Adrenal gland (tissue), 12 donors: ENCODE measurements around the gene P3H3. TPM values are rescaled to one million over a fixed set of nuclear protein-coding genes. Genes with fewer than 3 reads are reported as not detected.
A peak's percentile ranks its signal among the peaks of the same experiment; 100 is the strongest.

Source experiments
- DNase-seq, 7 donors: peaks; one replicate each; pipeline ENCODE4 v3.0.0-alpha.2; 2019 to 2020
- H3K27ac ChIP-seq, 5 donors: fragments of 200-600 bp; sonication (generic) in 4 of 5; 1 replicate in 3 of 5; 2 replicates in 2 of 5; pipeline versions ENCODE4 v1.5.1 to v1.8.0; 2016 to 2020; ENCODE audit warnings: mild to moderate bottlenecking in 1 of 5
- H3K27me3 ChIP-seq: fragments of 200-600 bp; 2 replicates; pipeline ENCODE4 v1.8.0; 2021
- H3K36me3 ChIP-seq, 2 donors: fragments of 200-600 bp; replicated peaks in 1 of 2; 1 replicate in 1 of 2; 2 replicates in 1 of 2; pipeline versions ENCODE4 v1.5.1 to v1.8.0; 2018 to 2022
- H3K4me1 ChIP-seq, 2 donors: fragments of 200-600 bp; replicated peaks in 1 of 2; 1 replicate in 1 of 2; 2 replicates in 1 of 2; pipeline versions ENCODE4 v1.5.1 to v1.8.0; 2018 to 2021
- H3K4me3 ChIP-seq, 4 donors: fragments of 200-600 bp; sonication (generic) in 3 of 4; one replicate each; pipeline ENCODE4 v1.5.1; 2016 to 2018
- H3K9me3 ChIP-seq, 3 donors: fragments of 200-600 bp; sonication (generic) in 1 of 3; replicated peaks in 1 of 3; 1 replicate in 2 of 3; 2 replicates in 1 of 3; pipeline versions ENCODE4 v1.5.1 to v1.8.0; 2016 to 2021
- CTCF ChIP-seq, 6 experiments: fragments of 450-650 bp in 4 of 6; fragments of 200-600 bp in 2 of 6; sonication (generic) in 1 of 6; IDR thresholded peaks; 1 replicate in 5 of 6; 2 replicates in 1 of 6; pipeline versions ENCODE4 v1.5.1 to v1.8.0; 2016 to 2021; ENCODE audit warnings: antibody characterized with exemption in 6 of 6, mild to moderate bottlenecking in 2 of 6, moderate library complexity in 1 of 6
- POLR2A ChIP-seq, 2 donors: fragments of 450-650 bp; IDR thresholded peaks; one replicate each; pipeline ENCODE4 v1.6.1; 2017; ENCODE audit warnings: antibody characterized with exemption in 2 of 2, mild to moderate bottlenecking in 2 of 2, moderate library complexity in 1 of 2
- WGBS, 4 donors: extraction: QIAGEN DNeasy Blood & Tissue Kit in 2 of 4; methylation state at CpG; one replicate each; pipeline versions ENCODE4 v1.1.5 to v1.1.7; 2013 to 2017; 5-methylcytosine and 5-hydroxymethylcytosine counted together
- intact Hi-C, 2 donors: fragments of 100-400 bp; cut with DNase I; formaldehyde crosslinking; loops; one replicate each; pipeline versions ENCODE4 v1.14.1 to v1.15.0; 2022 to 2023
- polyA plus RNA-seq, 3 donors: library from polyadenylated mRNA; stranded (reverse); fragments of 200-250 nt in 2 of 3; fragments of 350-450 nt in 1 of 3; fragmentation: Illumina TruSeq in 1 of 3; extraction: RNeasy Lipid Tissue Mini Kit (QIAGEN cat#74804) in 1 of 3; gene quantifications; one replicate each; pipeline ENCODE4 v1.2.3, GENCODE V29; 2013 to 2014
- total RNA-seq, 9 donors: library from RNA; depleted of rRNA in 4 of 9; stranded (reverse); fragments of >200 nt in 4 of 9; fragments of 120-200 nt in 1 of 9; fragmentation: NEBNext Ultra II Directional in 1 of 9; extraction: Animal tissue kit (Norgen Biotek cat#: 25700) in 1 of 9; gene quantifications; one replicate each; pipeline versions ENCODE4 v1.1.0 to v1.2.4, GENCODE V29; 2013 to 2023
- donor health status: healthy with polysubstance abuse.
- donor health status: Bipolar disorder and iron deficiency.
- donor health status: DM: yes; HTN: yes; CAD: no.
- donor health status: DM: no; HTN: no; CAD: no.
- donor health status: DM: no; HTN: no; CAD: no.
- donor health status: DM: yes; HTN: yes; CAD: no.

Gene P3H3
- total and polyA plus RNA-seq, 12 donors = 2.6 to 58.1 (median 15.8) TPM

- H3K27ac ChIP-seq = peak overlapping the region in 3 of 5 donors; percentile 84 to 98 (median 95)
- no peak for TF ChIP-seq POLR2A (IDR thresholded peaks at IDR 0.05)
- TF ChIP-seq CTCF (IDR thresholded peaks at IDR 0.05) = no peak
- intact Hi-C loops = no loop called here
- peak overlapping the region in 1 of 4 donors; percentile 63 for H3K4me3 ChIP-seq
- H3K9me3 ChIP-seq = no peaks in the 10 kb centered on the region
- DNase-seq = peak in 3 of 7 donors; percentile 84 to 91 (median 88)
- H3K36me3 ChIP-seq = peaks cover 0 to 7% of the 10 kb centered on the region in 2 donors
- 19 to 46% (median 35%) methylated on average over 4 to 16 of the region's 16 CpGs for WGBS, 4 donors
- H3K4me1 ChIP-seq = peaks cover 13 to 24% of the 10 kb centered on the region in 2 donors
- no peaks in the 10 kb centered on the region for H3K27me3 ChIP-seq
These were observed 22.6 kb downstream of the P3H3 start for GRCh38 chr12:6850796-6851152.

DNA sequence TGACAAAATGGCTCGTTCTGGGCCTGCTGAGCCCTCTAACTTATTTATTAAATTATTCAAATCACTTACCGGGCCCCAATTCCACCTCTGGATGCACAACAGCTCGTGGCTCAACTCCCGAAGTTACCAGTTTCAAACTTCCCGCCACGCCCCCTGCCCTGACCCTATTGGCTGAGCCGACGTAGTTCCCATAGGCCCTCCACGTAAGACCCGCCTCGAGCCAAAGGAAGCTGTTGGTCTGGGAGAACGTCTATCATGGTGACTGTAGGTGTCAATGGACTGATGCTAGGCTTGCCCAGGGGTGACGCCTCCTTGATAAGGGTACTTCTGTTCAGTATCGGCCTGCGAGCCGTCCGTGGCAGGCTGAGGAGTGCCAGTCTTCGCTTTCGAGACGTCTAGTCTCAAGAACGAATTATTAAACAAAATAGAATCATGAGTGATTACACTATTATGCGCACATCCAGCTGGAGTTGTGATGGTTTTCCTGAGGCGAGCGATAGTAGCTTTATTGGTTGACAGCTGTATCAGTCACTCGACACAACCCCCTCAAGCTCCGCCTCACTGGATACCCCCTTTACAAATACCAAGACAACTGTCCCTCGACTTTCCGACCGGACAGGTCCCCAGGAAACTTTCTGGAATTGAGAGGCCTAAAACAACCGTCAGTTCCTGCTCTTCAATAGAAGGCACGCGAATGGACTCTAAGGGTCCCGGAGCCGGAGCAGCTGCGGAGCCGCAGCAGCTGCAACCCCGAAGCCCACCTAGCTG, 23.1 kb downstream of the P3H3 start, which contains the start of gene CDCA3:
CDCA3 (minus strand) TSS at position 134 of the 768 bp plus-strand sequence. CDS start 334 bp downstream, outside the sequence.
- DNase-seq = peak; percentile 96 to 99 (median 98)
- intact Hi-C loops = no loop called here
- H3K4me1 ChIP-seq = peaks cover 13 to 24% of the 10 kb centered on the region in 2 donors
- H3K27me3 ChIP-seq = no peaks in the 10 kb centered on the region
- H3K9me3 ChIP-seq = no peaks in the 10 kb centered on the region
- WGBS, 4 donors = 0 to 1% (median 1%) methylated on average over 31 to 37 of the region's 37 CpGs
- H3K36me3 ChIP-seq = peaks cover 0 to 13% of the 10 kb centered on the region in 2 donors
- peak within 1 kb of the TSS in 3 of 4 donors; percentile 57 to 67 (median 63) for H3K4me3 ChIP-seq
- peak in 1 of 6 experiments; percentile 21 for TF ChIP-seq CTCF (IDR thresholded peaks at IDR 0.05)
- TF ChIP-seq POLR2A (IDR thresholded peaks at IDR 0.05) = peak; percentile 88 to 94
- peak within 1 kb of the TSS; percentile 84 to 98 (median 95) for H3K27ac ChIP-seq

GRCh38 chr12:6851921-6852650, 23.9 kb downstream of the P3H3 start, which contains the start of gene USP5:
TSS of gene USP5 (plus strand) at chr12:6852150. CDS start at chr12:6852180, 30 bp downstream.
- DNase-seq = peak; percentile 98 to 100 (median 99)
- TF ChIP-seq CTCF (IDR thresholded peaks at IDR 0.05) (no peak), POLR2A (IDR thresholded peaks at IDR 0.05) (peak; percentile 46 to 80)
- Histone ChIP-seq H3K27ac (peak within 1 kb of the TSS; percentile 84 to 98 (median 95)), H3K27me3 (no peaks in the 10 kb centered on the region), H3K36me3 (peaks cover 0 to 20% of the 10 kb centered on the region in 2 donors), H3K9me3 (no peaks in the 10 kb centered on the region), H3K4me1 (peaks cover 13 to 24% of the 10 kb centered on the region in 2 donors), H3K4me3 (peak within 1 kb of the TSS in 3 of 4 donors; percentile 63 to 69 (median 67))
- WGBS, 4 donors = 0 to 1% (median 0%) methylated on average over 6 to 65 of the region's 65 CpGs
- intact Hi-C loops = no loop called here
